Measurements from ENCODE around the gene CUL5. TPM values are rescaled to one million over a fixed set of nuclear protein-coding genes. Genes with fewer than 3 reads are reported as not detected.

The CUL5 gene
- polyA plus RNA-seq, 1 donor (not counting 4 experiments of a cell fraction or from before 2014, with no cell fraction given): 15.1 TPM

- Histone ChIP-seq H3K4me2 (ENCODE audit: control insufficient read depth, extremely low read depth, insufficient read depth, low read depth, low read length) (no peak overlapping the region), H3K27ac (ENCODE audit: control insufficient read depth, insufficient read depth, low read length) (no peak overlapping the region), H4K20me1 (ENCODE audit: control insufficient read depth, extremely low read depth, insufficient read depth, low read length) (no peaks in the 10 kb centered on the region), H3K79me2 (ENCODE audit: control insufficient read depth, insufficient read depth, low read length) (peaks cover 21% of the 10 kb centered on the region), H3K4me3 (ENCODE audit: control insufficient read depth in 2 of 3, extremely low read depth in 1 of 3, insufficient read depth in 2 of 3, low read depth in 1 of 3, low read length in 3 of 3) (no peak overlapping the region), H3K9me1 (ENCODE audit: control insufficient read depth, extremely low read depth, insufficient read depth, low read length) (no peaks in the 10 kb centered on the region), H3K9ac (ENCODE audit: control insufficient read depth, extremely low read depth, insufficient read depth, low read length) (no peak overlapping the region), H3K9me3 (ENCODE audit: control insufficient read depth, low read depth, low read length) (no peaks in the 10 kb centered on the region), H2AFZ (ENCODE audit: control insufficient read depth, low read length) (no peak overlapping the region), H3K36me3 (ENCODE audit: control insufficient read depth in 2 of 2, extremely low read depth in 1 of 2, insufficient read depth in 2 of 2, low read length in 2 of 2) (peaks cover 8 to 11% of the 10 kb centered on the region in 2 experiments), H3K4me1 (ENCODE audit: control insufficient read depth, extremely low read depth, insufficient read depth, low read length) (no peaks in the 10 kb centered on the region), H3K27me3 (ENCODE audit: control insufficient read depth, extremely low read depth, insufficient read depth, low read length) (no peaks in the 10 kb centered on the region)
- FAIRE-seq (no peak), DNase-seq (ENCODE audit: low read depth, low spot score) (no peak)
- dilution Hi-C loops (cut with MboI; ENCODE audit: extremely low pct_ligation_motif_present, low sequenced_read_pairs): no loop called here
- no peak for TF ChIP-seq EZH2 (IDR thresholded peaks at IDR 0.05; ENCODE audit: low read length)
- TF ChIP-seq CTCF (optimal IDR thresholded peaks at IDR 0.05 in 1 of 3, IDR thresholded peaks at IDR 0.05 in 1 of 3, conservative IDR thresholded peaks at IDR 0.05 in 1 of 3; ENCODE audit: extremely low read depth in 1 of 3, insufficient read depth in 2 of 3, low read length in 3 of 3): no peak
Observed at GRCh38 chr11:108037636-108038035, 28.9 kb downstream of the CUL5 start.

- DNase-seq (ENCODE audit: low read depth, low spot score): no peak
- no peak overlapping the region for H3K4me3 ChIP-seq (ENCODE audit: control insufficient read depth in 2 of 3, extremely low read depth in 1 of 3, insufficient read depth in 2 of 3, low read depth in 1 of 3, low read length in 3 of 3)
- dilution Hi-C loops (cut with MboI; ENCODE audit: extremely low pct_ligation_motif_present, low sequenced_read_pairs): no loop called here
- peaks cover 4 to 12% of the 10 kb centered on the region in 2 experiments for H3K36me3 ChIP-seq (ENCODE audit: control insufficient read depth in 2 of 2, extremely low read depth in 1 of 2, insufficient read depth in 2 of 2, low read length in 2 of 2)
- no peaks in the 10 kb centered on the region for H3K27me3 ChIP-seq (ENCODE audit: control insufficient read depth, extremely low read depth, insufficient read depth, low read length)
- FAIRE-seq: no peak
- no peak overlapping the region for H3K9ac ChIP-seq (ENCODE audit: control insufficient read depth, extremely low read depth, insufficient read depth, low read length)
- H3K9me1 ChIP-seq (ENCODE audit: control insufficient read depth, extremely low read depth, insufficient read depth, low read length): no peaks in the 10 kb centered on the region
- no peak overlapping the region for H3K4me2 ChIP-seq (ENCODE audit: control insufficient read depth, extremely low read depth, insufficient read depth, low read depth, low read length)
- TF ChIP-seq EZH2 (IDR thresholded peaks at IDR 0.05; ENCODE audit: low read length) (no peak), CTCF (optimal IDR thresholded peaks at IDR 0.05 in 1 of 3, IDR thresholded peaks at IDR 0.05 in 1 of 3, conservative IDR thresholded peaks at IDR 0.05 in 1 of 3; ENCODE audit: extremely low read depth in 1 of 3, insufficient read depth in 2 of 3, low read length in 3 of 3) (no peak)
- H3K79me2 ChIP-seq (ENCODE audit: control insufficient read depth, insufficient read depth, low read length): peaks cover 4% of the 10 kb centered on the region
- H2AFZ ChIP-seq (ENCODE audit: control insufficient read depth, low read length): no peak overlapping the region
- H3K9me3 ChIP-seq (ENCODE audit: control insufficient read depth, low read depth, low read length): no peaks in the 10 kb centered on the region
- no peak overlapping the region for H3K27ac ChIP-seq (ENCODE audit: control insufficient read depth, insufficient read depth, low read length)
- no peaks in the 10 kb centered on the region for H3K4me1 ChIP-seq (ENCODE audit: control insufficient read depth, extremely low read depth, insufficient read depth, low read length)
- no peaks in the 10 kb centered on the region for H4K20me1 ChIP-seq (ENCODE audit: control insufficient read depth, extremely low read depth, insufficient read depth, low read length)
Observed at GRCh38 chr11:108048269-108048668, 39.6 kb downstream of the CUL5 start.
